ENCODE data around the gene PDE10A.
"Not testable (repeated sequence)": the region's sequence is repeated elsewhere in the genome, so short reads cannot be mapped to it uniquely, and the experiment has no call there.

Gene PDE10A

GRCh38 chr6:165519316-165519715 is 143.7 kb downstream of the PDE10A start:
- DNase-seq = no peak

DNA sequence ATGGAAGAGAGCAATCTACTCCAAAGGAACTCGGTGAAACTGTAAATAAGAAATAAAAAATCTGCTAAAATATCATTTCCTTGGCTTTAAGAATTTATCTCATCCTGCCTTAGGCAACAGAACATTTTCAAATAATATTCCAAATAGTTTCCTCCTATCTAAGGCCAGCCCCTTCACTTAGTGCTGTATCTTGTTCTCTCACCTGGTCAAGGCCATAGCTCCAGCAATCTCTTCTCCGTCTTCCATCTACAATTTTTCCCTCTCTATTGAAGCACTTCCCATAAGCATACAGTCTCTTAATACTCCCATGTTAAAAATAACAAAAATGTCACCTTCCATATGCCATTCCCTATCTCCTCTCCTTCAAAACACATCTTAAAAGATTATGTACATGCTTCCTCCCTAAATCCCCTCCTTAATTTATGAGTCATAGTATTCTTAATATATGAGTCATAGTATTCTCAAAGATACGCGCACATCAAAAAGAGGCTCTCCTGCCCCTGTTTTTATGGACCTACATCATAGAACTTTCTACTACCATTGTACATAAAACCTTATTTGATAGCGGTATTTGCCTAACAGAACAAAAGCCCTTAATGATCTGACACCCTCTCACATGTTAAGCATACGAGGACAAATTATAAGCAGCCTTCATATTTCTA is 146.9 kb downstream of the PDE10A start:
- DNase-seq = no peak

- no peak for DNase-seq
Measured at GRCh38 chr6:165514621-165515020, 148.4 kb downstream of the PDE10A start.

DNA sequence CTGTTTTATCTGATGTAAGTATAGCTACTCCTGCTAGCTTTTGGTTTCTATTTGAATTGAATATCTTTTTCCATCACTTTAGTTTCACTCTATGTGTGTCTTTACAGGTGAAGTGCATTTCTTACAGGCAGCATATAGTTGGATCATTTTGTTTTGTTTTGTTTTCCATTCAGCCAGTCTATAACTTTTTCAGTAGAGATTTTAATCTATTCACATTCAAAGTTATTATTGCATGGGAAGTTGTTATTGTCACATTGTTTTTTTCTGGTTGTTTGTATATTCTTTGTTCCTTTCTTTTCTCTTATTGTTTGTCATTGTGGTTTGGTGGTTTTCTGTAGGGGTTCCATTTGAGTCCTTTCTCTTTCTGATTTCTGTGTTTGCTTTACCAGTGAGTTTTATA is 151.2 kb downstream of the PDE10A start:
- no peak for DNase-seq

DNA sequence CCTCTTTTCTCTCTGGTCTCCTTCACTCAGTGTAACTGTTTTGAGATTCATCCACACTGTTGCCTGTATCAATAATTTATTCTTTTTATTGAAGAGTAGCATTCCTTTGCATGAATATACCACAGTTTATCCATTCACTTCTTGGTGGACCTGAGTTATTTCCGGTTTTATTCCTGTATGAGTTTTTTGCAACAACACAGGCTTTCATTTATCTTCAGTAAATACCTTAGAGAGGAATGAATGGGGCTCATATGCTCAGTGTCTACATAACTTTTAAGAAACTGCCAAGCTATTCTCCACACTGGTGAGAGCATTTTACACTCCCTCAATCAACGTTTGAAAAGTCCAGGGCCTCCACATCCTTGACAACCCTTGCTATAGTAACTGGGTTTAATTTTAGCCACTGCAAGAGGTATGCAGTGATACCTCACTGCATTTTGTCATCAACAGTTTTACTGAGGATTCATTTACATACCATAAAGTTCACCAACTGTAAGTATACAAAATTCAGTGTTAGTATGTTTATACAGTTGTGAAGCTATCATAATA is 154.6 kb downstream of the PDE10A start:
- DNase-seq = no peak

DNA sequence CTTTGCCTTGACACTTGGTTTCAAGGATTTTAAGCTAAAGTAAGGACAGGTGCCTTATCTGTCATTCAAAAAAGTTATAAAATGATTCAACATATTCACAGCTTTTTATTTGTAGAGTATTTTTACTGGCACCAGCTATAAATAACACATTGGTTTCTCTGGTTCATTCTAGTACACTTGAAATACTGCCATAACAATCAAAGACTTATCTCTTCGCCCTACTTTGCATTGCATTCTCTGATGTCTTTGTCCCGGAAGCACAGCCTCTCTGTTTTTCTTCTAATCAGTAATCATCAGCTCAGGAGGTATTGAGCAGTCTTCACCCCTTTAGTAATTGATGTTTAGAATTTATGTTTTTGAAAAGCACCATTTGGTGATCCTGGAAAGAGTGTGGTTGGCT is 156.4 kb downstream of the PDE10A start:
- no peak for DNase-seq

DNA sequence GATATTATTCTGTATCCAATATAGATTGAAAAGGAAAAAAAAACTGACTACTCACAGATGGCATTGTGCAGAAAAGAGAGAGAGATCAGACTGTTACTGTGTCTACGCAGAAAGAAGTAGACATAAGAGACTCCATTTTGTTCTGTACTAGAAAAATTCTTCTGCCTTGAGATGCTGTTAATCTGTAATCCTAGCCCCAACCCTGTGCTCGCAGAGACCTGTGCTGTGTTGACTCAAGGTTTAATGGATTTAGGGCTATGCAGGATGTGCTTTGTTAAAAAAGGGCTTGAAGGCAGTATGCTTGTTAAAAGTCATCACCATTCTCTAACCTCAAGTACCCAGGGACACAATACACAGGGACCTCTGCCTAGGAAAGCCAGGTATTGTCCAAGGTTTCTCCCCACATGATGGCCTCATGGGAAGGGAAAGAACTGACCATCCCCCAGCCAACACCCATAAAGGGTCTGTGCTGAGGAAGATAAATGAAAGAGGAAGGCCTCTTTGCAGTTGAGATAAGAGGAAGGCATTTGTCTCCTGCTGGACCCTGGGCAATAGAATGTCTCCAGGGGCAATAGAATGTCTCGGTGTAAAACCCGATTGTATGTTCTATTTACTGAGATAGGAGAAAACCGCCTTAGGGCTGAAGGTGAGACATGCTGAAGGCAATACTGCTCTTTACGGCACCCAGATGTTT is 162.7 kb downstream of the PDE10A start:
- DNase-seq = not testable (repeated sequence)

DNA sequence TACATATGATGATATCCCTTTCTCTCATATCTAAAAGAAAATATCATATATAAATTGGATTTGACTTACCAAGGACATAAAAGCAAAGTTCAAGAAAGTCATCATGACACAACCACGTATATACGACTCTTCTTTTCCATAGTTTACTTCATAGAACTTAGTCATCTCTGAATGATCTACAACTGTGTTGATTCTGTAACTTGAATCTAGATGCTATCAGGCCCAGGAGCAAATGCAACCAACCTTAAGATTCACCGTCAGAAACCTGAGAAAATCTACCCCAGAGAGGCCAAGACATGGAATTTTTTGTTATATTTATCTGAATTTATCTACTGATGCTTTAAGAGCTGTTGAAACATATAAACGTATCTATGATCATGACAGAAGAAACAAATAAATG is 165.6 kb downstream of the PDE10A start:
- DNase-seq = no peak

- no peak for DNase-seq
Measured at GRCh38 chr6:165488624-165489295, 174.3 kb downstream of the PDE10A start.

DNA sequence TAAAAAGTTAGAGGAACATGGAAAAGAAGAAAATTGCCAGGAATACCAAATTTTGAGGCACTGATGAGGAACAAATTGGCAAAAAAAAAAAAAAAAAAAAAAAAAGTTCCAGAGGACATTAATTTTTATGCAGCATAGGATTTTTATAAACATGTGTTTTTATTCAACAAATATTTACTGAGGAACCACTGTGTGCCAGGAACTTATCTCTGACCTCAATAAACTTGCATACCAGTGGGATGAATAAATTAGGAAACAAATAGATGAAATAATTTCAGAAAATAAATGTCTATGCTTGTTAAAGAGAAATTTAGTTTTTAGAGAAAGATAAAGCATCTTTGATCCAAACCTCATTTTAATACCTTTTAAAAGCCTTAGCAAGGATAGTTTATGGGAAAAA is 175.1 kb downstream of the PDE10A start:
- no peak for DNase-seq

GRCh38 chr6:165487347-165487746 is 175.7 kb downstream of the PDE10A start:
- no peak for DNase-seq

GRCh38 chr6:165486183-165487137 is 176.6 kb downstream of the PDE10A start:
- DNase-seq = no peak

GRCh38 chr6:165484178-165484889 is 178.7 kb downstream of the PDE10A start:
- no peak for DNase-seq

- no peak for DNase-seq
Measured at GRCh38 chr6:165481921-165482320, 181.1 kb downstream of the PDE10A start.

DNA sequence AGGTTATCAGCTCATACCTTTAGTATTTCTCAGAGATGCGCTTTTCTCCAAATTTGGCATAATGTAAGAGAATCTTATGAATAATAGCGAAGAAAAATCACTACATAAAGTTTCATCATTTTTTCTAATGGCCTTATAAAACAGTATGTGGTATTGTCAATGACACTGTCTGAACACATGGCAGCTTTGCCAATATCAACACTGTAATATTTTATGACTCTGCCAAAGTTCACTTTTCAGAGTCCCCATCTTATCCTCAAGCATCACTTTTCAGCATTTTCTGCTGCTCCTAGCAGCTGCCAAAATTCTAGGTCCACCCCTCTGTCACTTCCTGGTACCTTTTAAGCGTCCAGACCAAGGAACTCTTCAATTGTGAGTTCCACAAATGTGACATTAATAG is 182.1 kb downstream of the PDE10A start:
- DNase-seq = no peak

- no peak for DNase-seq
Measured at GRCh38 chr6:165478581-165478980, 184.5 kb downstream of the PDE10A start.

DNA sequence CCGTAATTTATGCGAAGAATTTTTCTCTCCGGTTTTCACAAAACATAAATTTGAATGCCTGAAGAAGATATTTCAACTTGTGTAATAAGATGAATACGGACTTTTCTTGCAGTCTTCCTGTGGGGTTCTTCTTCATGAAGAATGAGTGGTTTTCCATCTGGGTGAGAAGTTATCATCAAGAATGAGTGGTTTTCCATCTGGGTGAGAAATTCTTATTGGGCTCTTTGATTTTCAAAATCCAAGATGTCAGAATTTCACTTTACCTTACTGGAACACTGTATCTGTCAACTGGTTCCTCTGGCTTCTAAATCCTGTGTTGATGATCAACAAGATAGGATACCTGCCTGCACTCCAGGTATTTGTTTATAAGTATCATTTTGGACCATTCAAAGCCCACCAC is 193.6 kb downstream of the PDE10A start:
- DNase-seq = no peak

DNA sequence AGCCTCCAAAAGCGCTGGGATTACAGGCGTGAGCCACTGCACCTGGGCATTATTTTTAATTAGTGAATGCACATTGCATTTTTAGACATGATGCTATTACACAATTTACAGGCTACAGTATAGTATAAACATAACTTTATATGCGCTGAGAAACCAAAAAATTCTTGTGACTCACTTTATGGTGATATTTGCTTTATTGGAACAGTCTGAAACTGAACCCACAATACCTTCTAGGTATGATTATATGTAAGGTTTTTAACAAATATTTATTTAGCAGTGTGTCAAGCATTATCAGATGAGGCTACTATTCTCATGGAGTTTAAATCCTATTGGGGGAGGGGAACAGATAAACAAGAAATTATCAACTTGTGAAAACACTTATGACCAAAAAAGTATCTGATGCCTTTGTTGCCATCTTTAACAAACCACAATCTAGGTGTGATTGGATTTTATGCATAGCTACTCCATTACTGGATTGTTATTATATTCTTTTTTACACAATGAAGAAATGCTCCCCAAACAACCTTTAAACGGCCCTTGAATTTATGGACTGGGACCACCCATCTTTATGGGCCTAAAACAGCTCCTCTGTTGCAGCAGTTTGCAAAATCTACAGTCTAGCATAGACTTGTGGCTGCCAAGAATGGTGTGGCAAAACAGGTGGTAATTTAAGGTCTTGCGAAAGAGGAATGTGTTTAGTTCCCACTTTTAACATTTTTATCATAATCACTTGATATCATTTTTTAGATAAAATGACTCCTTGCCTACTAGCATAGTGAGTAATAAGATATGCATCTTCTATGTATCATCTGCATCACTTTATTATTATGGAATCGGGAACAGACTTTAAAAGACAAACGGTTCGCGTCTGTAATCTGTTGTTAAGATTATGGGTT is 194.5 kb downstream of the PDE10A start:
- no peak for DNase-seq

DNA sequence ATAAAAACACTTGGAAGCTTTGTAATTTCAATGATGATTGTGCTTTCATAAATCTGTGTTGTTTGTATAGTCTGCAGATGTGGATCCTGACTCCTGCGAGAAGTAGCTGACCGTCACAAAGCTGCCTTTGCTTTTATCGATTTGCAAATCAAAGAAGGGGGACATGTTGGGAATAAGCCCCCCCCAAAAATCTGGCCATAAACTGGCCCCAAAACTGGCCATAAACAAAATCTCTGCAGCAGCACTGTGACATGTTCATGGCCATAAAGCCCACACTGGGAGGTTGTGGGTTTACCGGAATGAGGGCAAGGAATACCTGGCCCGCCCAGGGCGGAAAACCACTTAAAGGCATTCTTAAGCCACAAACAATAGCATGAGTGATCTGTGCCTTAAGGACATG is 199.5 kb downstream of the PDE10A start:
- not testable (repeated sequence) for DNase-seq

GRCh38 chr6:165459605-165460301 is 203.3 kb downstream of the PDE10A start:
- DNase-seq = not testable (repeated sequence)

Data from CD4-positive, alpha-beta T cell treated with Interleukin-15 for 1 hour (primary cell).